T follicular helper cell (primary cell): ENCODE measurements around the gene ABHD16A.
"Not testable (repeated sequence)": the region's sequence is repeated elsewhere in the genome, so short reads cannot be mapped to it uniquely, and the experiment has no call there.

Experiments used
- DNase-seq: peaks from one replicate; pipeline ENCODE4 v3.0.0-alpha.2; 2020; ENCODE audit warnings: low read depth

Gene ABHD16A

GRCh38 chr6:31715022-31715958 is 12.2 kb upstream of the ABHD16A start, which contains the start of gene LY6G6D:
Gene LY6G6D, plus strand, starts transcription at chr6:31715348. Its CDS starts 8 bp downstream, at chr6:31715356.
- no peak for DNase-seq

DNA sequence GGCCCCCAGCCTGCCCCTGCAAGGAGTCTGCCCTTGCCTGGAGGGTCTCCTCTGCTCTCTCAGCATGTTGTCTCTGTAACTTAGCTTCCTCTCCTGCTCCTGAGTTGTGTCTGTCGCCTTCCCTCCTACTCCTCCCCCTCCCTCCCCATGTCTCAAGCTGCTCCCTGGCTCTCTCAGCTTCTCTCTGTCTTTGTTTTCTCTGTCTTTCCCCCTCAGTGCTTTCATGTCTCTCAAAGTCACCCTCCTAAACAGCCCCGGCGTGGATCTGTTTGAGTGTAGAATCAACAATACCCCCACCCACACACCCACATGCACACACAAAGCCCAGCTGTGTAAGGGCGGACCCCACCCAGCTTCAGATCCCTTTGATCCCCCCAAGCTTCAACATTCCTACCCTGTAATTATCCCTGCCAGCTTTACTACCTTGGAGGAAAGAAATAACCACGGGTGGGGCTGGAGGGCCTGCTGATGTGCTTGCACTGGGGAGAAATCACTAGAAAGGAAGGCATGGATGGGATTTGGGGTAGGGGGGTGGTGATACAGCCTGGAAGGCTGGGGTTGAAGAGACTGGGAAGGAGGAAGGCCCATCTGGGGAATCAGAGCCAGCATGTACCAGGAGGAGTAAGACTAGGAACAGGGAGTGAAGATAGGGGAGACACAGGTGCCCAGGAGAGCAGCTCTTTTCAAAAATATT is 11.0 kb upstream of the ABHD16A start:
- no peak for DNase-seq

GRCh38 chr6:31713465-31713864 is 10.3 kb upstream of the ABHD16A start:
- DNase-seq = no peak

GRCh38 chr6:31712296-31712695 is 9.2 kb upstream of the ABHD16A start:
- DNase-seq = no peak

GRCh38 chr6:31711233-31711632 is 8.1 kb upstream of the ABHD16A start:
- no peak for DNase-seq

- DNase-seq = no peak
Observed at GRCh38 chr6:31710523-31711219, 7.5 kb upstream of the ABHD16A start.

GRCh38 chr6:31709157-31709556 is 6.0 kb upstream of the ABHD16A start:
- DNase-seq = not testable (repeated sequence)

GRCh38 chr6:31708224-31708623 is 5.1 kb upstream of the ABHD16A start:
- DNase-seq = no peak

DNA sequence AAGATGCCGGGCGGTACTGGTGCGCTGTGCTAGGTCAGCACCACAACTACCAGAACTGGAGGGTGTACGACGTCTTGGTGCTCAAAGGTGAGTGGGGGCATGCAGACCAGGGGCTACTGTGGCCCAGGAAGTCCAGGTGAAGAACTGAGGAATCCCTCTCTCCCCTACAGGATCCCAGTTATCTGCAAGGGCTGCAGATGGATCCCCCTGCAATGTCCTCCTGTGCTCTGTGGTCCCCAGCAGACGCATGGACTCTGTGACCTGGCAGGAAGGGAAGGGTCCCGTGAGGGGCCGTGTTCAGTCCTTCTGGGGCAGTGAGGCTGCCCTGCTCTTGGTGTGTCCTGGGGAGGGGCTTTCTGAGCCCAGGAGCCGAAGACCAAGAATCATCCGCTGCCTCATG is 4.6 kb upstream of the ABHD16A start:
- no peak for DNase-seq

- DNase-seq = no peak
Observed at GRCh38 chr6:31706599-31706998, 3.5 kb upstream of the ABHD16A start, which contains the start of gene LY6G6F. Gene LY6G6F, plus strand, starts transcription at chr6:31706866. Its CDS starts 41 bp downstream, at chr6:31706907.

- DNase-seq = no peak
Observed at GRCh38 chr6:31705931-31706330, 2.8 kb upstream of the ABHD16A start.

DNA sequence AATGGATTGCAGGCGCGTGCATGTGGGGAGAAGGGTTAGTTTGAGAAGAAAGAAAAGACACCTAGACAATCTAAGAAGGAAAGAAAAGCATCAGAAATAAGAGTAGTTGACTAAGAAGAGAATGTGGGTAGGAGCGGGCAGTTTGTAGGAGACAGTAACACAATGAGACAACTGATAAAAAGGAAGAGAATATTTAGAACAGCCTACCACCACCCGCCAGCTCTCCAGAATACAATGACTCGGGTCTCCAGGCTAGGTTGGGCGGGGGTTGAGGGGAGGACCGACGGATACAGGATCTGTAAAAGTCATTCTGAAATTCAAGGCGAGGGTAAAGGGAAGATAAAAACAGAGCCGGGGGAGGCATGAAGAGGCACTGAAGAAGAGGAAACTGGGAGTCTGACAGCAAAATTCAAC is 712 bp downstream of the ABHD16A start:
- DNase-seq = no peak

DNA sequence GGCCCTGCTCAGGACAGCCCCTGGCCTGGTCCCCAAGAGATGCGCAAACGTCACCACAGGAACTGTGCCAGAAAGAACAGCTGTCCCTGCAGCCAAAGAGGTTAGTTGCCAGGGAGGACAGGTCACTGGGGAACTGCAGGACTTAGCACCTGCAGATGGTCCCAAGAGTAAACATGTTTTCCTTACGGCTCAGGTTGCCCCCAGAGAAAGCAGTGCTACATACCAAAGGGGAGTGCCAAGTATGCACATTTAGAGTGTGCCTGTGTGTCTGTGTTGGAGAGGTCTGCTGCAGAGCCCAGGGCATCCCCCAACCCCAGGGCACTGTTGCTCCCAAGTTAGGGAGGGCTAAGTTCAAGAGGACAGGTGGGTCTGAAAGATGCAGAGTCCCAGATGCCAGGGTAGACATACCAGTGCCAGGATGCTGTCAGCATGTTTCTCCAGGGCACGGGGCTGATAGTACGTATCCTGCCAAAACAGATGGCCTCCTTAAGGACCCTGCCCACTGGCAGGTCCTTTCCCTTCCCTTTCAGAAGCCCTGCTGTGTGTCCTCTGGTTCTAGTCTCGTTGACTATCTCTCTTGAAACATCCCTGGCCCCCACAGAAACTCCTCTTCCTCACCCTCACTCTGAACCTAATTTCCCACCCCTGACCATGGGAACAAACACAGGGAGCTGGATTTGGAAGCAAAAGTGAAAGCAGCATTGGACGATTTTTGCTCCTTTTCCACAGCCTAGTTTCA is 1.3 kb downstream of the ABHD16A start:
- DNase-seq = no peak

GRCh38 chr6:31700740-31701401 is 2.3 kb downstream of the ABHD16A start:
- no peak for DNase-seq

GRCh38 chr6:31697555-31697954 is 5.6 kb downstream of the ABHD16A start:
- no peak for DNase-seq

GRCh38 chr6:31693535-31693934 is 9.6 kb downstream of the ABHD16A start:
- no peak for DNase-seq

DNA sequence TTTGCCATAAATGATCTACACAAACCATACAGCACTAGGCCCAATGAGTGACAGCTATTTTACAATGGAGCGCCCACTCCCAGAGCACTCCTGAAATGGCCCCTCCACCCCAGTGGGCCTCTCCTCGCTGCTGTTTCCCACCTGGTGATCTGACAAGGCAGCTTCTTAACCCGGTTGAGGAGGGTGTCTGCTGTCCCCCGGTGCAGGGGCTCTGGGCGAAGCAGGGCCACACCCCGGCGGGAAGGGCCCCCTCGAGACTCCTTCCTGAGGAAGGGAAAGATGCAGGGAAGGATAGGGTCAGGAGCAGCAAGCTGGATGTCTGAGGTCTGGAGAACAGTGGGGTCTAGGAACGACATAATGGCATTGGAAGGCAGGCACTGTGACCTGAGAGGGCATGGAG is 10.2 kb downstream of the ABHD16A start:
- DNase-seq = no peak

GRCh38 chr6:31692353-31692752 is 10.8 kb downstream of the ABHD16A start:
- DNase-seq = no peak

DNA sequence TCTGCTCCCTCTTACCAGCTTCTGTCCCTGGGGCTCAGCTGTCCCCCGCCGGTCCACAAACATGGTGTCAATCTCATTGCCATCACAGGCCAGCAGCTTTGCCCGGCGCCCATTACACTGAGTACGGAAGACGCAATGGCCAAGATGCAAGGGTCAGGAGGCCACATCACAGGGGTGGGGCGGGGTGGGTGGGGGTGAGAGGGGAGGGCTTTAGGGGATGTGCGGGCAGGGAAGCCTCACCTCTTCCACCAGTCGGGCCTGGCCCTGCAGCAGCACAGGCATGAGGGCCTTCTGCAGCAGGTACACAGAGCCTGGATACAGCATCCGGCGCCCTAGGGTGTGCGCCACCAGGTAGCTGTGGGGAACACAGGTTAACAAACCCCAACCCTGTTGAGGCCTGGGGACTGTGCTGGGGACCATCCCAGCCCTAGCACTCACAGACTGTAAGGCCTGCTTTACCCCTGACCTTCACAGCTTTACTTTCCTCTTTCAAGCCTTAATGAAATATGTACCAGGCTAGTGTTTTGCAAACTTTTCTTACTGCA is 11.5 kb downstream of the ABHD16A start:
- DNase-seq = no peak

GRCh38 chr6:31691078-31691463 is 12.1 kb downstream of the ABHD16A start:
- no peak for DNase-seq
